Loucy (cell line): Measurements from ENCODE around the gene GRIN2A.

Experiments
- CTCF ChIP-seq: fragments of 200-600 bp; sonication (generic); conservative IDR thresholded peaks from 2 replicates; pipeline ENCODE4 v1.5.1; 2014; ENCODE audit warnings: mild to moderate bottlenecking, antibody characterized with exemption, low read length
- EZH2phosphoT487 ChIP-seq: fragments of 200-600 bp; IDR thresholded peaks from 2 replicates; pipeline ENCODE4 v1.6.1; 2018; ENCODE audit warnings: antibody characterized with exemption, mild to moderate bottlenecking, moderate library complexity, borderline replicate concordance

- TF ChIP-seq CTCF (no peak), EZH2phosphoT487 (no peak)
These were observed 252.9 kb downstream of the GRIN2A start for GRCh38 chr16:9929313-9929712.
